ENCODE measurements around the gene PATE1.
"Not testable (repeated sequence)": the region's sequence is repeated elsewhere in the genome, so short reads cannot be mapped to it uniquely, and the experiment has no call there.

The PATE1 gene

GRCh38 chr11:125745979-125746378, at the start of gene PATE1:
PATE1 (plus strand) TSS chr11:125746279; CDS start chr11:125746305, 26 bp downstream.
- DNase-seq, result no peak

- DNase-seq, result no peak
These were observed 45.0 kb upstream of the PATE1 start for GRCh38 chr11:125701018-125701610.

- no peak for DNase-seq
These were observed 44.0 kb upstream of the PATE1 start for GRCh38 chr11:125701858-125702621.

GRCh38 chr11:125704686-125705085, 41.4 kb upstream of the PATE1 start:
- DNase-seq, result not testable (repeated sequence)

- no peak for DNase-seq
These were observed 25.3 kb upstream of the PATE1 start for GRCh38 chr11:125720781-125721180.

- DNase-seq, result no peak
These were observed 22.0 kb upstream of the PATE1 start for GRCh38 chr11:125724125-125724524.

GRCh38 chr11:125728969-125729368, 17.1 kb upstream of the PATE1 start:
- DNase-seq, result no peak

- DNase-seq, result no peak
These were observed 5.5 kb upstream of the PATE1 start for GRCh38 chr11:125740617-125741016.

- no peak for DNase-seq
These were observed 2.4 kb upstream of the PATE1 start for GRCh38 chr11:125743681-125744080.

- no peak for DNase-seq
These were observed 4.5 kb downstream of the PATE1 start for GRCh38 chr11:125750629-125751028.

GRCh38 chr11:125756050-125756449, 10.0 kb downstream of the PATE1 start:
- DNase-seq, result no peak

- DNase-seq, result no peak
These were observed 16.4 kb downstream of the PATE1 start for GRCh38 chr11:125762445-125762844.

- no peak for DNase-seq
These were observed 17.4 kb downstream of the PATE1 start for GRCh38 chr11:125763483-125763882.

- DNase-seq, result no peak
These were observed 20.2 kb downstream of the PATE1 start for GRCh38 chr11:125766251-125766650.

- no peak for DNase-seq
These were observed 22.4 kb downstream of the PATE1 start for GRCh38 chr11:125768336-125769046.

- DNase-seq, result no peak
These were observed 24.5 kb downstream of the PATE1 start for GRCh38 chr11:125770583-125770982.

GRCh38 chr11:125772834-125773505, 26.9 kb downstream of the PATE1 start:
- no peak for DNase-seq

- DNase-seq, result no peak
These were observed 27.4 kb downstream of the PATE1 start for GRCh38 chr11:125773516-125773915.

- no peak for DNase-seq
These were observed 31.2 kb downstream of the PATE1 start for GRCh38 chr11:125777309-125777708.

GRCh38 chr11:125778728-125779127, 32.6 kb downstream of the PATE1 start, which contains the start of gene PATE2:
PATE2 (minus strand) TSS chr11:125778828; CDS start chr11:125778773, 55 bp downstream.
- no peak for DNase-seq

GRCh38 chr11:125784678-125785077, 38.6 kb downstream of the PATE1 start:
- DNase-seq, result no peak

- DNase-seq, result no peak
These were observed 41.7 kb downstream of the PATE1 start, which contains the start of gene PATE3 for GRCh38 chr11:125787827-125788226. PATE3 (plus strand) TSS chr11:125788127; CDS start chr11:125788152, 25 bp downstream.

- DNase-seq, result no peak
These were observed 44.7 kb downstream of the PATE1 start for GRCh38 chr11:125790825-125791224.
